GM23338 (cell line): ENCODE results near the gene DDRGK1. TPM values are rescaled to one million over a fixed set of nuclear protein-coding genes. Genes with fewer than 3 reads are reported as not detected.

Experiments used
- ATAC-seq: fragments of 200-7000 bp; cut with Tn5 transposase; 3 replicates; pipeline ENCODE4 v1.9.1; 2020
- DNase-seq: peaks from one replicate; pipeline ENCODE4 v3.0.0-alpha.2; 2015; ENCODE audit warnings: low spot score
- H2AFZ ChIP-seq: fragments of 200-600 bp; sonication (generic); 2 replicates; pipeline ENCODE4 v1.8.0; 2016; ENCODE audit warnings: antibody characterized with exemption, mild to moderate bottlenecking, moderate library complexity
- H3F3A ChIP-seq: fragments of 200-600 bp; sonication (generic); replicated peaks from 2 replicates; pipeline ENCODE4 v1.8.0; 2017; ENCODE audit warnings: antibody characterized with exemption, mixed run types, low read depth
- H3K27ac ChIP-seq: fragments of 200-600 bp; sonication (generic); 2 replicates; pipeline ENCODE4 v1.6.1; 2016; ENCODE audit warnings: low read depth
- H3K27me3 ChIP-seq: fragments of 200-600 bp; sonication (generic); 2 replicates; pipeline ENCODE4 v1.8.0; 2016; ENCODE audit warnings: mild to moderate bottlenecking, mixed run types, moderate library complexity; ENCODE audit not compliant: insufficient read depth
- H3K36me3 ChIP-seq: fragments of 200-600 bp; sonication (generic); 2 replicates; pipeline ENCODE4 v1.8.0; 2016; ENCODE audit warnings: mild to moderate bottlenecking; ENCODE audit not compliant: insufficient read depth
- H3K4me1 ChIP-seq: fragments of 200-600 bp; sonication (generic); 2 replicates; pipeline ENCODE4 v1.8.0; 2016; ENCODE audit warnings: mild to moderate bottlenecking, moderate library complexity; ENCODE audit not compliant: insufficient read depth
- H3K4me2 ChIP-seq: fragments of 200-600 bp; sonication (generic); 2 replicates; pipeline ENCODE4 v1.7.1; 2017; ENCODE audit warnings: mixed run types
- H3K4me3 ChIP-seq: fragments of 200-600 bp; sonication (generic); 2 replicates; pipeline ENCODE4 v1.6.1; 2016; ENCODE audit warnings: mixed run types
- H3K79me2 ChIP-seq: fragments of 200-600 bp; sonication (generic); replicated peaks from 2 replicates; pipeline ENCODE4 v1.8.0; 2017; ENCODE audit warnings: mild to moderate bottlenecking; ENCODE audit not compliant: insufficient read depth
- H3K9me2 ChIP-seq: fragments of 200-600 bp; sonication (generic); 2 replicates; pipeline ENCODE4 v1.8.0; 2017; ENCODE audit not compliant: insufficient read depth
- H4K20me1 ChIP-seq: fragments of 200-600 bp; sonication (generic); replicated peaks from 2 replicates; pipeline ENCODE4 v1.8.0; 2017; ENCODE audit warnings: mild to moderate bottlenecking; ENCODE audit not compliant: insufficient read depth
- H3K27ac Mint-ChIP-seq: 2 replicates; pipeline ENCODE4 v1.8.0; 2020; ENCODE audit warnings: inconsistent platforms, mild to moderate bottlenecking, moderate library complexity, mixed read lengths
- H3K27me3 Mint-ChIP-seq: 3 replicates; pipeline ENCODE4 v1.8.0; 2022; ENCODE audit warnings: low read depth, mild to moderate bottlenecking, moderate library complexity, mixed read lengths, inconsistent platforms; ENCODE audit not compliant: insufficient read depth, poor library complexity
- H3K36me3 Mint-ChIP-seq: 3 replicates; pipeline ENCODE4 v1.8.0; 2021; ENCODE audit warnings: low read depth, mild to moderate bottlenecking, inconsistent platforms, moderate library complexity, mixed read lengths
- H3K4me1 Mint-ChIP-seq: 3 replicates; pipeline ENCODE4 v1.8.0; 2020; ENCODE audit warnings: mild to moderate bottlenecking, inconsistent platforms, mixed read lengths
- H3K4me3 Mint-ChIP-seq: 3 replicates; pipeline ENCODE4 v1.8.0; 2021; ENCODE audit warnings: moderate library complexity, mild to moderate bottlenecking, inconsistent platforms, mixed read lengths
- H3K9me3 Mint-ChIP-seq: 3 replicates; pipeline ENCODE4 v1.8.0; 2020; ENCODE audit warnings: moderate library complexity, mild to moderate bottlenecking, inconsistent platforms, mixed read lengths
- ETS1 ChIP-seq: IDR thresholded peaks from 2 replicates; pipeline ENCODE4 v1.6.1; 2016; ENCODE audit warnings: antibody characterized with exemption
- EZH2 ChIP-seq: fragments of 200-600 bp; sonication (generic); IDR thresholded peaks from one replicate; pipeline ENCODE4 v1.8.0; 2017; ENCODE audit warnings: antibody characterized with exemption, mild to moderate bottlenecking, low read depth; ENCODE audit not compliant: unreplicated experiment
- EZH2phosphoT487 ChIP-seq: fragments of 200-600 bp; sonication (generic); IDR thresholded peaks from one replicate; pipeline ENCODE4 v1.8.1; 2018; ENCODE audit warnings: antibody characterized with exemption; ENCODE audit not compliant: unreplicated experiment
- JUNB ChIP-seq: IDR thresholded peaks from one replicate; pipeline ENCODE4 v1.6.1; 2016; ENCODE audit warnings: antibody characterized with exemption; ENCODE audit not compliant: unreplicated experiment
- NANOG ChIP-seq: IDR thresholded peaks from 2 replicates; pipeline ENCODE4 v1.6.1; 2016; ENCODE audit warnings: antibody characterized with exemption, borderline replicate concordance
- POLR2AphosphoS5 ChIP-seq: IDR thresholded peaks from 2 replicates; pipeline ENCODE4 v1.6.1; 2016; ENCODE audit warnings: antibody characterized with exemption, low read depth
- REST ChIP-seq: IDR thresholded peaks from one replicate; pipeline ENCODE4 v1.6.1; 2018; ENCODE audit warnings: antibody characterized with exemption; ENCODE audit not compliant: unreplicated experiment
- STAT1 ChIP-seq: IDR thresholded peaks from one replicate; pipeline ENCODE4 v1.6.1; 2016; ENCODE audit warnings: antibody characterized with exemption; ENCODE audit not compliant: unreplicated experiment
- ZNF114 ChIP-seq: fragments of 250-450 bp; sonication (Bioruptor Pico); IDR thresholded peaks from 2 replicates; pipeline ENCODE4 v1.5.0; 2020; ENCODE audit warnings: mild to moderate bottlenecking, moderate library complexity
- ZNF331 ChIP-seq: fragments of 250-450 bp; sonication (Bioruptor Pico); IDR thresholded peaks from 2 replicates; pipeline ENCODE4 v1.5.0; 2020; ENCODE audit warnings: low read depth, mild to moderate bottlenecking, moderate library complexity
- polyA plus RNA-seq: library from polyadenylated mRNA; unstranded; fragments of >200 nt; fragmentation: Nextera tagmentation; extraction: Ambion mirVana; gene quantifications from 2 replicates; pipeline ENCODE4 v1.2.1, GENCODE V29; 2016
- total RNA-seq: library from RNA; depleted of rRNA; stranded (reverse); fragments of >200 nt; shearing (Covaris generic); gene quantifications from 2 replicates; pipeline ENCODE4 v1.2.3, GENCODE V29; 2014
- TF ChIP-seq, protein P1 (sequence below), 2 experiments: fragments of 200-600 bp in 1 of 2; sonication (generic) in 1 of 2; conservative IDR thresholded peaks; 2 replicates each; pipeline versions ENCODE4 v1.5.1 to v1.6.1; 2016 to 2017; ENCODE audit warnings: antibody characterized with exemption in 2 of 2, low read depth in 2 of 2, mild to moderate bottlenecking in 2 of 2, moderate library complexity in 1 of 2

The DDRGK1 gene
- total and polyA plus RNA-seq, 2 experiments from 2014 or later: 44.0 to 45.5 TPM

DNA sequence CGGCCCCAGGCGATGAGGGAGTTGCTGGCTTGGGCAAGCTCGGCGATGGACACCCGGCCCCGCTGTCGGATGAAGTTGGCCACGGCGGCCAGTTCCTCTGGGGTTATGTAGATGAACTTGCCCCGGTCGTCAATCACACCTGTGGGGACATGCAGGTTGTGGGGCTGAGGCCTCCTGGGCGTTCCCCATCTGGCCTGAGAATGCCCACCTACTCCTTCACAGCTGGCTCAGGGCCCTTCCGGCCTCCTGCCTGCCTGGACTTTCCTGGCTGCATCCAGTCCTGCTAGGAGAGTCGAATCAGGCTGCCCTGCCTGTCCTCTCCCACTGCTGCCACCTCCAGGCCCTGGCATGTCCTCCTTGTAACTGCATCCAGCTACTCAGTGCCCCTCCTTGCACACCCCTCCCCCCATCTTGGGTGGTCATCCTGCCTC, 13.8 kb downstream of the DDRGK1 start:
- H2AFZ ChIP-seq: no peak overlapping the region
- TF ChIP-seq, protein P1, sequence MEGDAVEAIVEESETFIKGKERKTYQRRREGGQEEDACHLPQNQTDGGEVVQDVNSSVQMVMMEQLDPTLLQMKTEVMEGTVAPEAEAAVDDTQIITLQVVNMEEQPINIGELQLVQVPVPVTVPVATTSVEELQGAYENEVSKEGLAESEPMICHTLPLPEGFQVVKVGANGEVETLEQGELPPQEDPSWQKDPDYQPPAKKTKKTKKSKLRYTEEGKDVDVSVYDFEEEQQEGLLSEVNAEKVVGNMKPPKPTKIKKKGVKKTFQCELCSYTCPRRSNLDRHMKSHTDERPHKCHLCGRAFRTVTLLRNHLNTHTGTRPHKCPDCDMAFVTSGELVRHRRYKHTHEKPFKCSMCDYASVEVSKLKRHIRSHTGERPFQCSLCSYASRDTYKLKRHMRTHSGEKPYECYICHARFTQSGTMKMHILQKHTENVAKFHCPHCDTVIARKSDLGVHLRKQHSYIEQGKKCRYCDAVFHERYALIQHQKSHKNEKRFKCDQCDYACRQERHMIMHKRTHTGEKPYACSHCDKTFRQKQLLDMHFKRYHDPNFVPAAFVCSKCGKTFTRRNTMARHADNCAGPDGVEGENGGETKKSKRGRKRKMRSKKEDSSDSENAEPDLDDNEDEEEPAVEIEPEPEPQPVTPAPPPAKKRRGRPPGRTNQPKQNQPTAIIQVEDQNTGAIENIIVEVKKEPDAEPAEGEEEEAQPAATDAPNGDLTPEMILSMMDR (conservative IDR thresholded peaks at IDR 0.05; ENCODE audit: low read depth in 2 of 2): peak in 1 of 2 experiments; percentile 30; a peak in 1 of 4 replicates
- no peak for TF ChIP-seq REST
- H3K4me1 Mint-ChIP-seq: peaks cover 11% of the 10 kb centered on the region
- no peak overlapping the region for H3K4me3 Mint-ChIP-seq
- peaks cover 52% of the 10 kb centered on the region for H3K36me3 Mint-ChIP-seq
- H3K27ac ChIP-seq: no peak overlapping the region
- H3K4me3 ChIP-seq: no peak overlapping the region
- H3K27me3 ChIP-seq: no peaks in the 10 kb centered on the region
- H3K4me1 ChIP-seq: no peaks in the 10 kb centered on the region
- H3K4me2 ChIP-seq: no peak overlapping the region
- peaks cover 8% of the 10 kb centered on the region; the same call in 1 of the 2 replicates for H3K36me3 ChIP-seq
- ATAC-seq: peak; percentile 38
- DNase-seq: peak; percentile 22
- H3F3A ChIP-seq: no peaks in the 10 kb centered on the region
- no peaks in the 10 kb centered on the region for H3K9me2 ChIP-seq
- H4K20me1 ChIP-seq: no peaks in the 10 kb centered on the region; the same call in 1 of the 2 replicates
- no peak overlapping the region for H3K27ac Mint-ChIP-seq
- H3K79me2 ChIP-seq: no peaks in the 10 kb centered on the region
- peaks cover 12% of the 10 kb centered on the region for H3K27me3 Mint-ChIP-seq
- H3K9me3 Mint-ChIP-seq: no peaks in the 10 kb centered on the region

DNA sequence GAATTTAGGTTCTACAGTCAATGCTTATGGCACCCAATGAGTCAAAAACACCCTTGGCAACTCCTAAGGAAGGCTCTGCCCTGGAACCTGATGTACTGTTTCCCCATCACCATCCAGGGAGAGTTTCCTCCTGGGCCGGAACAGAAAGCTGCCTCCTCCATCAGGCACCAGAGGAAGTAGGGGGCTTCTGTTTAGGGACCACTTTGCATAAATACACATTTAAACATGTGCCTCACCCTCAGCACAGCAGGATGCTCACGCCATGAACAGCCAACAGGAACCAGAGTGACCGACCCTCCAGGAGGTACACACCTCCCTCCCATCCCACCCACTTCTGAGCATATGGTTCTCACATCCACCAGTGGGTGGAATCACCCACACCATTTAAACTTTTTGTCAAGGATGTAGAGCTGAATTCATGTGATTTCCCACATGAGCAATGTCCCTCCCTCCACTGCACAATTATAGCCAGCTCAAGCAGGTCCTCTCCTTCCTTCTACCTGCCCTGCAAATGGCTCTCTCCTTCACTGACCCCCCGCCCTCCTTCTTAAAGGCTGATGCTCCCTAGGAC, 14.8 kb downstream of the DDRGK1 start:
- Histone ChIP-seq H3F3A (no peaks in the 10 kb centered on the region), H3K4me2 (no peak overlapping the region), H3K4me1 (no peaks in the 10 kb centered on the region), H2AFZ (no peak overlapping the region), H3K79me2 (no peaks in the 10 kb centered on the region), H3K36me3 (peaks cover 8% of the 10 kb centered on the region; the same call in 1 of the 2 replicates), H4K20me1 (no peaks in the 10 kb centered on the region; the same call in 1 of the 2 replicates), H3K4me3 (no peak overlapping the region), H3K27me3 (no peaks in the 10 kb centered on the region), H3K9me2 (no peaks in the 10 kb centered on the region), H3K27ac (no peak overlapping the region)
- H3K9me3 Mint-ChIP-seq: no peaks in the 10 kb centered on the region
- no peak overlapping the region for H3K4me3 Mint-ChIP-seq
- peaks cover 11% of the 10 kb centered on the region for H3K27me3 Mint-ChIP-seq
- no peak overlapping the region for H3K27ac Mint-ChIP-seq
- ATAC-seq (no peak), DNase-seq (no peak)
- peaks cover 45% of the 10 kb centered on the region for H3K36me3 Mint-ChIP-seq
- H3K4me1 Mint-ChIP-seq: peaks cover 11% of the 10 kb centered on the region
- TF ChIP-seq, protein P1 (conservative IDR thresholded peaks at IDR 0.05; ENCODE audit: low read depth in 2 of 2): no peak
- no peak for TF ChIP-seq EZH2phosphoT487
- TF ChIP-seq STAT1: no peak
- no peak for TF ChIP-seq POLR2AphosphoS5
- TF ChIP-seq ZNF331 (CRISPR knock-in tag): no peak
- no peak for TF ChIP-seq EZH2
- TF ChIP-seq REST: no peak
- no peak for TF ChIP-seq JUNB
- no peak for TF ChIP-seq ETS1
- TF ChIP-seq NANOG: no peak
- TF ChIP-seq ZNF114 (CRISPR knock-in tag): no peak
